ENCODE results near the gene LSMEM2. TPM values are rescaled to one million over a fixed set of nuclear protein-coding genes. Genes with fewer than 3 reads are reported as not detected.

Gene LSMEM2
- total RNA-seq, 2 experiments from 2014 or later, result 0.22 TPM; not detected in 1

- DNase-seq (peak in 1 of 14 experiments; percentile 24), ATAC-seq (ENCODE audit: poor library complexity) (no peak)
- peak overlapping the region; percentile 82 for H3K4me3 ChIP-seq (ENCODE audit: low read length)
- POLR2A ChIA-PET, result interaction anchor here (1.2 to 3.4 kb wide), 12 partner anchors 14 to 103 kb away, joined by 4 to 54 read pairs (median 10); partner anchors contain the start of genes CYB561D2, GNAI2, NPRL2 and RASSF1
- intact Hi-C loops (cut with DNase I, micrococcal nuclease), result loop anchor here (1.0 to 5.0 kb wide), 6 partner anchors 23 to 886 kb away; partner anchors contain the start of genes GNAI2 (in 1 of the 2), RHOA (in 1 of the 2), TCTA (in 1 of the 2) and TMEM115 (in 1 of the 2)
- H3K27me3 Mint-ChIP-seq, result no peaks in the 10 kb centered on the region
- CTCF ChIA-PET, result interaction anchor here (0.8 to 2.9 kb wide), 8 partner anchors 23 to 104 kb away, joined by 3 to 18 read pairs (median 6); no protein-coding TSS in a partner anchor
- H3K27ac Mint-ChIP-seq, result peak overlapping the region; percentile 99
- no peaks in the 10 kb centered on the region for H3K9me3 ChIP-seq (ENCODE audit: control insufficient read depth in 1 of 2, insufficient read depth in 1 of 2, low read length in 2 of 2)
- no peaks in the 10 kb centered on the region for H3K9me3 Mint-ChIP-seq
- H3K4me3 Mint-ChIP-seq, result peak overlapping the region; percentile 99
- H3K36me3 ChIP-seq (ENCODE audit: insufficient read depth, low read length), result no peaks in the 10 kb centered on the region
- H3K4me1 ChIP-seq (ENCODE audit: insufficient read depth, low read length), result peaks cover 31% of the 10 kb centered on the region
- H3K27me3 ChIP-seq (ENCODE audit: control insufficient read depth in 1 of 2, insufficient read depth in 2 of 2, low read length in 2 of 2), result no peaks in the 10 kb centered on the region
- no peak for TF ChIP-seq CTCF (IDR thresholded peaks at IDR 0.05)
- peak overlapping the region; percentile 89 to 94 for H3K27ac ChIP-seq (ENCODE audit: low read depth in 1 of 2, low read length in 2 of 2)
- peaks cover 32% of the 10 kb centered on the region for H3K4me1 Mint-ChIP-seq (ENCODE audit: low read depth)
- H3K36me3 Mint-ChIP-seq (ENCODE audit: low read depth), result peaks cover 7% of the 10 kb centered on the region
These were observed 19.2 kb downstream of the LSMEM2 start for GRCh38 chr3:50297896-50298725.

- intact Hi-C loops (cut with DNase I, micrococcal nuclease), result loop anchor here (1.0 to 5.0 kb wide), 7 partner anchors 22 to 887 kb away; partner anchors contain the start of genes GNAI2 (in 1 of the 2), RHOA (in 1 of the 2), TCTA (in 1 of the 2) and TMEM115 (in 1 of the 2)
These were observed 20.1 kb downstream of the LSMEM2 start, which contains the start of the genes HYAL3 and NAA80 for GRCh38 chr3:50298836-50299637. TSS of gene HYAL3 (minus strand) at chr3:50299405. CDS start at chr3:50295602, 3,803 bp downstream. TSS of gene NAA80 (minus strand) at chr3:50299405. CDS start at chr3:50297463, 1,942 bp downstream.

More at GRCh38 chr3:50298836-50299637, 20.1 kb downstream of the LSMEM2 start, which contains the start of the genes HYAL3 and NAA80:
- peak within 1 kb of the TSS; percentile 89 to 94 for H3K27ac ChIP-seq (ENCODE audit: low read depth in 1 of 2, low read length in 2 of 2)
- ATAC-seq (ENCODE audit: poor library complexity), result peak; percentile 83
- H3K27ac Mint-ChIP-seq, result peak within 1 kb of the TSS; percentile 99
- peak; percentile 56 for TF ChIP-seq CTCF (IDR thresholded peaks at IDR 0.05)
- POLR2A ChIA-PET, result interaction anchor here (0.7 to 3.4 kb wide), 22 partner anchors 14 to 370 kb away, joined by 3 to 54 read pairs (median 6); partner anchors contain the start of genes CYB561D2, GNAI2, MON1A and NPRL2
- H3K27me3 Mint-ChIP-seq, result no peaks in the 10 kb centered on the region
- peak; percentile 98 to 100 (median 99) for DNase-seq
- H3K4me3 Mint-ChIP-seq, result peak within 1 kb of the TSS; percentile 99
- peaks cover 30% of the 10 kb centered on the region for H3K4me1 Mint-ChIP-seq (ENCODE audit: low read depth)
- H3K4me3 ChIP-seq (ENCODE audit: low read length), result peak within 1 kb of the TSS; percentile 82
- peaks cover 7% of the 10 kb centered on the region for H3K36me3 Mint-ChIP-seq (ENCODE audit: low read depth)
- H3K9me3 ChIP-seq (ENCODE audit: control insufficient read depth in 1 of 2, insufficient read depth in 1 of 2, low read length in 2 of 2), result no peaks in the 10 kb centered on the region
- H3K27me3 ChIP-seq (ENCODE audit: control insufficient read depth in 1 of 2, insufficient read depth in 2 of 2, low read length in 2 of 2), result no peaks in the 10 kb centered on the region
- CTCF ChIA-PET, result interaction anchor here (0.8 to 2.9 kb wide), 11 partner anchors 21 to 292 kb away, joined by 3 to 18 read pairs (median 4); partner anchors contain the start of gene TMEM115
- peaks cover 31% of the 10 kb centered on the region for H3K4me1 ChIP-seq (ENCODE audit: insufficient read depth, low read length)
- no peaks in the 10 kb centered on the region for H3K9me3 Mint-ChIP-seq
- no peaks in the 10 kb centered on the region for H3K36me3 ChIP-seq (ENCODE audit: insufficient read depth, low read length)

Data from CD4-positive, alpha-beta T cell (primary cell).